Liver (tissue), 3 donors: ENCODE measurements around the gene FEZ2.

Experiments used
- ATF3 ChIP-seq: IDR thresholded peaks from 2 replicates; pipeline ENCODE4 v1.6.1; 2016; ENCODE audit warnings: antibody characterized with exemption
- CTCF ChIP-seq: fragments of 150-350 bp; IDR thresholded peaks from 2 replicates; pipeline ENCODE4 v1.5.1; 2017; ENCODE audit warnings: improper control_type of control experiment, low read depth, low read length; ENCODE audit not compliant: missing input control
- EGR1 ChIP-seq, 2 donors: IDR thresholded peaks; 2 replicates each; pipeline ENCODE4 v1.6.1; 2016 to 2018; ENCODE audit warnings: antibody characterized with exemption in 2 of 2, low read depth in 2 of 2
- FOXA1 ChIP-seq: IDR thresholded peaks from 2 replicates; pipeline ENCODE4 v1.6.1; 2016; ENCODE audit warnings: antibody characterized with exemption
- GABPA ChIP-seq, 2 donors: IDR thresholded peaks in 1 of 2; conservative IDR thresholded peaks in 1 of 2; 2 replicates each; pipeline ENCODE4 v1.6.1; 2016; ENCODE audit warnings: antibody characterized with exemption in 2 of 2, mild to moderate bottlenecking in 1 of 2, moderate library complexity in 1 of 2
- JUND ChIP-seq, 2 donors: IDR thresholded peaks; 2 replicates each; pipeline ENCODE4 v1.6.1; 2016; ENCODE audit warnings: antibody characterized with exemption in 2 of 2
- MAX ChIP-seq: IDR thresholded peaks from 2 replicates; pipeline ENCODE4 v1.6.1; 2016; ENCODE audit warnings: antibody characterized with exemption
- RAD21 ChIP-seq, 2 donors: IDR thresholded peaks; 2 replicates each; pipeline ENCODE4 v1.6.1; 2016; ENCODE audit warnings: antibody characterized with exemption in 2 of 2, mild to moderate bottlenecking in 2 of 2
- TAF1 ChIP-seq: conservative IDR thresholded peaks from 2 replicates; pipeline ENCODE4 v1.6.1; 2016; ENCODE audit warnings: antibody characterized with exemption, mild to moderate bottlenecking
- donor health status: healthy.
- donor health status: healthy.

GRCh38 chr2:36582538-36582937 is 15.4 kb downstream of the FEZ2 start:
- TF ChIP-seq RAD21 (IDR thresholded peaks at IDR 0.05) (no peak), EGR1 (IDR thresholded peaks at IDR 0.05; ENCODE audit: low read depth in 2 of 2) (no peak), CTCF (no peak), MAX (no peak), TAF1 (no peak), ATF3 (no peak), JUND (IDR thresholded peaks at IDR 0.05) (no peak), GABPA (IDR thresholded peaks at IDR 0.05 in 1 of 2, conservative IDR thresholded peaks at IDR 0.05 in 1 of 2) (no peak), FOXA1 (no peak)
